8988T (cell line): Measurements from ENCODE around the gene CTCF.

Source experiments
- DNase-seq: peaks from one replicate; pipeline ENCODE4 v3.0.0; 2011

CTCF gene

GRCh38 chr16:67666559-67667452 lies 104.5 kb downstream of the CTCF start, which contains the start of the genes C16orf86 and ENKD1:
Gene C16orf86 (plus strand): TSS chr16:67666814. CDS start chr16:67666971, 157 bp downstream.
Gene ENKD1 (minus strand): TSS chr16:67666750. CDS start chr16:67666442, 308 bp downstream.
- DNase-seq, result peak; percentile 100

GRCh38 chr16:67667453-67667816 lies 105.1 kb downstream of the CTCF start:
- no peak for DNase-seq

GRCh38 chr16:67667817-67668494 lies 105.6 kb downstream of the CTCF start:
- DNase-seq, result peak; percentile 100

- peak; percentile 43 for DNase-seq
These were observed 106.3 kb downstream of the CTCF start for GRCh38 chr16:67668495-67669157.

- DNase-seq, result no peak
These were observed 107.3 kb downstream of the CTCF start for GRCh38 chr16:67669499-67670101.

GRCh38 chr16:67672306-67672705 lies 110.0 kb downstream of the CTCF start:
- DNase-seq, result no peak

- DNase-seq, result peak; percentile 88
These were observed 110.7 kb downstream of the CTCF start for GRCh38 chr16:67672739-67673662.

- no peak for DNase-seq
These were observed 111.6 kb downstream of the CTCF start for GRCh38 chr16:67673712-67674580.

- no peak for DNase-seq
These were observed 112.7 kb downstream of the CTCF start for GRCh38 chr16:67674851-67675578.

GRCh38 chr16:67675579-67675935 lies 113.2 kb downstream of the CTCF start:
- DNase-seq, result no peak

GRCh38 chr16:67675999-67676398 lies 113.7 kb downstream of the CTCF start:
- no peak for DNase-seq

- DNase-seq, result no peak
These were observed 114.2 kb downstream of the CTCF start for GRCh38 chr16:67676516-67676915.

- DNase-seq, result no peak
These were observed 114.6 kb downstream of the CTCF start for GRCh38 chr16:67676939-67677338.

- DNase-seq, result no peak
These were observed 115.4 kb downstream of the CTCF start for GRCh38 chr16:67677712-67678111.

GRCh38 chr16:67678354-67679023 lies 116.2 kb downstream of the CTCF start:
- no peak for DNase-seq

- no peak for DNase-seq
These were observed 117.9 kb downstream of the CTCF start for GRCh38 chr16:67679935-67680897.

GRCh38 chr16:67683767-67684166 lies 121.4 kb downstream of the CTCF start:
- DNase-seq, result no peak

GRCh38 chr16:67685388-67686112 lies 123.2 kb downstream of the CTCF start:
- no peak for DNase-seq
